HG03039 (cell line): Measurements from ENCODE around the gene GPR157.
"Not testable (repeated sequence)": the region's sequence is repeated elsewhere in the genome, so short reads cannot be mapped to it uniquely, and the experiment has no call there.

Experiments used
- ATAC-seq: cut with Tn5 transposase; IDR thresholded peaks from one replicate; pipeline ENCODE4 v1.9.1; 2021; ENCODE audit warnings: mild to moderate bottlenecking, moderate library complexity; ENCODE audit not compliant: unreplicated experiment

GPR157 gene

GRCh38 chr1:9128520-9129265 lies at the start of gene GPR157:
Gene GPR157, minus strand, starts transcription at chr1:9129102. Its CDS starts 75 bp downstream, at chr1:9129027.
- peak; percentile 70 for ATAC-seq

GRCh38 chr1:9174762-9175161 lies 45.9 kb upstream of the GPR157 start:
- no peak for ATAC-seq

- no peak for ATAC-seq
Measured at GRCh38 chr1:9174243-9174642, 45.3 kb upstream of the GPR157 start.

GRCh38 chr1:9169601-9170137 lies 40.8 kb upstream of the GPR157 start:
- ATAC-seq, result no peak

- no peak for ATAC-seq
Measured at GRCh38 chr1:9167638-9168037, 38.7 kb upstream of the GPR157 start.

GRCh38 chr1:9166289-9167235 lies 37.7 kb upstream of the GPR157 start:
- no peak for ATAC-seq

- ATAC-seq, result no peak
Measured at GRCh38 chr1:9165396-9165795, 36.5 kb upstream of the GPR157 start.

- ATAC-seq, result no peak
Measured at GRCh38 chr1:9164919-9165318, 36.0 kb upstream of the GPR157 start.

GRCh38 chr1:9164532-9164900 lies 35.6 kb upstream of the GPR157 start:
- no peak for ATAC-seq

GRCh38 chr1:9161963-9162362 lies 33.1 kb upstream of the GPR157 start:
- ATAC-seq, result no peak

- ATAC-seq, result no peak
Measured at GRCh38 chr1:9161342-9161741, 32.4 kb upstream of the GPR157 start.

GRCh38 chr1:9160079-9160717 lies 31.3 kb upstream of the GPR157 start:
- ATAC-seq, result no peak

GRCh38 chr1:9155879-9156278 lies 27.0 kb upstream of the GPR157 start:
- no peak for ATAC-seq

GRCh38 chr1:9155405-9155804 lies 26.5 kb upstream of the GPR157 start:
- not testable (repeated sequence) for ATAC-seq

GRCh38 chr1:9153152-9153551 lies 24.2 kb upstream of the GPR157 start:
- ATAC-seq, result no peak

- ATAC-seq, result no peak
Measured at GRCh38 chr1:9152535-9152934, 23.6 kb upstream of the GPR157 start.

GRCh38 chr1:9151328-9151860 lies 22.5 kb upstream of the GPR157 start:
- no peak for ATAC-seq

- ATAC-seq, result no peak
Measured at GRCh38 chr1:9150582-9151327, 21.9 kb upstream of the GPR157 start.

- ATAC-seq, result no peak
Measured at GRCh38 chr1:9149837-9150581, 21.1 kb upstream of the GPR157 start.

- no peak for ATAC-seq
Measured at GRCh38 chr1:9149151-9149550, 20.2 kb upstream of the GPR157 start.
